ENCODE data around the gene ASCC3. TPM values are rescaled to one million over a fixed set of nuclear protein-coding genes. Genes with fewer than 3 reads are reported as not detected.

The ASCC3 gene
- total and polyA plus RNA-seq, 2 donors (not counting 1 experiment from before 2014, with no cell fraction given): 9.0 to 42.3 TPM

- no peaks in the 10 kb centered on the region for H3K9me3 Mint-ChIP-seq (ENCODE audit: insufficient read depth)
- Histone ChIP-seq H3K4me1 (ENCODE audit: control insufficient read depth in 2 of 2, insufficient read depth in 2 of 2, low read length in 2 of 2) (no peaks in the 10 kb centered on the region), H4K20me1 (ENCODE audit: control insufficient read depth, insufficient read depth, low read length, poor library complexity, severe bottlenecking) (no peaks in the 10 kb centered on the region), H3K27me3 (replicated peaks in 1 of 4; ENCODE audit: control extremely low read depth in 1 of 4, control insufficient read depth in 3 of 4, insufficient read depth in 4 of 4, low read length in 3 of 4) (peaks cover 0 to 6% (median 1%) of the 10 kb centered on the region in 4 experiments), H3K4me2 (replicated peaks; ENCODE audit: low read depth, low read length, poor library complexity, severe bottlenecking) (no peak overlapping the region), H3K79me2 (ENCODE audit: control insufficient read depth, insufficient read depth, low read length) (no peaks in the 10 kb centered on the region), H3K4me3 (ENCODE audit: control extremely low read depth in 1 of 5, extremely low read depth in 1 of 5, insufficient read depth in 1 of 5, low read depth in 2 of 5, low read length in 4 of 5) (no peak overlapping the region), H3K36me3 (replicated peaks in 1 of 2; ENCODE audit: control extremely low read depth in 1 of 2, control insufficient read depth in 1 of 2, extremely low read depth in 1 of 2, insufficient read depth in 2 of 2, low read length in 1 of 2) (no peaks in the 10 kb centered on the region), H3K9me3 (ENCODE audit: control extremely low read depth in 1 of 3, control insufficient read depth in 2 of 3, insufficient read depth in 1 of 3, low read length in 2 of 3) (no peaks in the 10 kb centered on the region), H3K9ac (ENCODE audit: low read length) (no peak overlapping the region), H3K27ac (ENCODE audit: low read length in 2 of 2) (no peak overlapping the region), H2AFZ (ENCODE audit: insufficient read depth, low read depth, low read length, poor library complexity, severe bottlenecking) (no peak overlapping the region)
- no peak for ATAC-seq (ENCODE audit: low read depth)
- H3K4me1 Mint-ChIP-seq: no peaks in the 10 kb centered on the region
- DNase-seq: peak; percentile 7
- ChIA-PET CTCF (no interaction called here), POLR2A (no interaction called here)
- H3K27me3 Mint-ChIP-seq: peaks cover 16% of the 10 kb centered on the region
- TF ChIP-seq EZH2 (IDR thresholded peaks at IDR 0.05; ENCODE audit: borderline replicate concordance, insufficient read depth, low read depth, low read length, poor library complexity, severe bottlenecking): no peak
- TF ChIP-seq, protein P1, sequence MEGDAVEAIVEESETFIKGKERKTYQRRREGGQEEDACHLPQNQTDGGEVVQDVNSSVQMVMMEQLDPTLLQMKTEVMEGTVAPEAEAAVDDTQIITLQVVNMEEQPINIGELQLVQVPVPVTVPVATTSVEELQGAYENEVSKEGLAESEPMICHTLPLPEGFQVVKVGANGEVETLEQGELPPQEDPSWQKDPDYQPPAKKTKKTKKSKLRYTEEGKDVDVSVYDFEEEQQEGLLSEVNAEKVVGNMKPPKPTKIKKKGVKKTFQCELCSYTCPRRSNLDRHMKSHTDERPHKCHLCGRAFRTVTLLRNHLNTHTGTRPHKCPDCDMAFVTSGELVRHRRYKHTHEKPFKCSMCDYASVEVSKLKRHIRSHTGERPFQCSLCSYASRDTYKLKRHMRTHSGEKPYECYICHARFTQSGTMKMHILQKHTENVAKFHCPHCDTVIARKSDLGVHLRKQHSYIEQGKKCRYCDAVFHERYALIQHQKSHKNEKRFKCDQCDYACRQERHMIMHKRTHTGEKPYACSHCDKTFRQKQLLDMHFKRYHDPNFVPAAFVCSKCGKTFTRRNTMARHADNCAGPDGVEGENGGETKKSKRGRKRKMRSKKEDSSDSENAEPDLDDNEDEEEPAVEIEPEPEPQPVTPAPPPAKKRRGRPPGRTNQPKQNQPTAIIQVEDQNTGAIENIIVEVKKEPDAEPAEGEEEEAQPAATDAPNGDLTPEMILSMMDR (IDR thresholded peaks at IDR 0.05): no peak
- WGBS (ENCODE audit: insufficient coverage): 81% methylated on average over 24 of the region's 24 CpGs
- intact Hi-C loops (cut with micrococcal nuclease): no loop called here
- no peak overlapping the region for H3K27ac Mint-ChIP-seq
- H3K4me3 Mint-ChIP-seq: no peak overlapping the region
Observed at GRCh38 chr6:100913400-100914276, 32.5 kb upstream of the ASCC3 start.

DNA sequence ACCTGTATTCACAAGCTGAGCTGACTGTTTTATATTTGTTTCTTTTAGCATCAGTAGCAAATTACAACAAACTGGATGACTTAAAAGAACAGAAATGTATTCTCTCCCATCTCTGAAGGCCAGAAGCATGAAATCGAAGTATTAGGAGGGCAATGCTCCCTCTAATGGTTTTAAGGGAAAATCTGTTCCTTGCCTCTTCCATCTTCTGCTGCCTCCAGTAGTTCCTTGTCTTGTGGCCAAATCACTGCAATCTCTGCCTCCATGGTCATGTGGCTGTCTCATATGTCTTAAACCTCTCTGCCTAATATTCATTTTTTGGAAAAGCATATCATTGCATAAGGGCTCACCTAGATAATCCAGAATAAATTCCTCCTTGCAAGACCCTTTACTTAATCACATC is 25.2 kb upstream of the ASCC3 start:
- H3K27ac Mint-ChIP-seq: no peak overlapping the region
- H2AFZ ChIP-seq (ENCODE audit: insufficient read depth, low read depth, low read length, poor library complexity, severe bottlenecking): no peak overlapping the region
- no peaks in the 10 kb centered on the region for H3K9me3 ChIP-seq (ENCODE audit: control extremely low read depth in 1 of 3, control insufficient read depth in 2 of 3, insufficient read depth in 1 of 3, low read length in 2 of 3)
- peaks cover 0 to 3% (median 0%) of the 10 kb centered on the region in 4 experiments for H3K27me3 ChIP-seq (replicated peaks in 1 of 4; ENCODE audit: control extremely low read depth in 1 of 4, control insufficient read depth in 3 of 4, insufficient read depth in 4 of 4, low read length in 3 of 4)
- no peaks in the 10 kb centered on the region for H3K79me2 ChIP-seq (ENCODE audit: control insufficient read depth, insufficient read depth, low read length)
- no peaks in the 10 kb centered on the region for H3K4me1 Mint-ChIP-seq
- WGBS (ENCODE audit: insufficient coverage): 100% methylated on average over 1 of the region's 1 CpG
- H4K20me1 ChIP-seq (ENCODE audit: control insufficient read depth, insufficient read depth, low read length, poor library complexity, severe bottlenecking): no peaks in the 10 kb centered on the region
- H3K27ac ChIP-seq (ENCODE audit: low read length in 2 of 2): no peak overlapping the region
- ChIA-PET POLR2A (no interaction called here), CTCF (no interaction called here)
- no peak overlapping the region for H3K9ac ChIP-seq (ENCODE audit: low read length)
- H3K27me3 Mint-ChIP-seq: peaks cover 4% of the 10 kb centered on the region
- intact Hi-C loops (cut with micrococcal nuclease): no loop called here
- no peak overlapping the region for H3K4me3 ChIP-seq (ENCODE audit: control extremely low read depth in 1 of 5, extremely low read depth in 1 of 5, insufficient read depth in 1 of 5, low read depth in 2 of 5, low read length in 4 of 5)
- H3K36me3 ChIP-seq (replicated peaks in 1 of 2; ENCODE audit: control extremely low read depth in 1 of 2, control insufficient read depth in 1 of 2, extremely low read depth in 1 of 2, insufficient read depth in 2 of 2, low read length in 1 of 2): no peaks in the 10 kb centered on the region
- no peak for DNase-seq
- no peak overlapping the region for H3K4me2 ChIP-seq (replicated peaks; ENCODE audit: low read depth, low read length, poor library complexity, severe bottlenecking)
- no peak for ATAC-seq (ENCODE audit: low read depth)
- H3K4me1 ChIP-seq (ENCODE audit: control insufficient read depth in 2 of 2, insufficient read depth in 2 of 2, low read length in 2 of 2): no peaks in the 10 kb centered on the region
- H3K9me3 Mint-ChIP-seq (ENCODE audit: insufficient read depth): no peaks in the 10 kb centered on the region
- TF ChIP-seq, protein P1 (IDR thresholded peaks at IDR 0.05): no peak
- no peak for TF ChIP-seq EZH2 (IDR thresholded peaks at IDR 0.05; ENCODE audit: borderline replicate concordance, insufficient read depth, low read depth, low read length, poor library complexity, severe bottlenecking)
- no peak overlapping the region for H3K4me3 Mint-ChIP-seq
